ENCODE data around the gene TECR. TPM values are rescaled to one million over a fixed set of nuclear protein-coding genes. Genes with fewer than 3 reads are reported as not detected.

The TECR gene
- total and polyA plus RNA-seq, 2 of the 13 experiments (the other 11 are each of a cell fraction or from before 2014, with no cell fraction given) = 54.9 to 121 TPM

GRCh38 chr19:14599548-14600147 is 70.3 kb downstream of the TECR start:
- no peak overlapping the region for H3K4me3 ChIP-seq (replicated peaks in 1 of 3; ENCODE audit: insufficient read depth in 1 of 3, low read depth in 2 of 3, low read length in 3 of 3)
- WGBS (ENCODE audit: low lambda C conversion rate) = 57% methylated on average over 5 of the region's 8 CpGs
- ATAC-seq = no peak
- no peak for FAIRE-seq
- 0 out of 2 replicates have a peak, but pooled peaks cover 9% of the 10 kb centered on the region for H3K9me3 ChIP-seq (ENCODE audit: low read length)
- intact Hi-C loops (cut with micrococcal nuclease; ENCODE audit: unreplicated experiment) (no loop called here), in situ Hi-C loops (cut with HindIII; ENCODE audit: extremely low pct_ligation_motif_present, low pct_unique_long_range_greater_than_20kb) (no loop called here)
- DNase-seq (ENCODE audit: low spot score) = no peak
- H3K27me3 ChIP-seq (ENCODE audit: control insufficient read depth in 1 of 2, insufficient read depth in 2 of 2, low read length in 2 of 2) = no peaks in the 10 kb centered on the region; a peak in 1 of 5 replicates
- ChIA-PET POLR2A (no interaction called here), CTCF (ENCODE audit: low intra/inter-chr PET ratio, low total read pairs) (no interaction called here)
- BruUV-seq (replicated peaks) = no TSS peak
- H3K79me2 ChIP-seq (ENCODE audit: insufficient read depth, low read length) = no peaks in the 10 kb centered on the region
- no peak for TF ChIP-seq MAFF (IDR thresholded peaks at IDR 0.05; ENCODE audit: low read depth, low read length)
- no peak for TF ChIP-seq CENPT (CRISPR knock-in tag; IDR thresholded peaks at IDR 0.05; ENCODE audit: low read depth)
- TF ChIP-seq RNF219 (CRISPR knock-in tag; IDR thresholded peaks at IDR 0.05) = no peak
- no peak for TF ChIP-seq KLF16 (CRISPR knock-in tag; IDR thresholded peaks at IDR 0.05)
- TF ChIP-seq NFIB (CRISPR knock-in tag; IDR thresholded peaks at IDR 0.05; ENCODE audit: borderline replicate concordance) = no peak
- no peak for TF ChIP-seq THRA (CRISPR knock-in tag; IDR thresholded peaks at IDR 0.05; ENCODE audit: borderline replicate concordance)
- no peak for TF ChIP-seq ELF3 (CRISPR knock-in tag; IDR thresholded peaks at IDR 0.05)
- TF ChIP-seq ZNF780A (CRISPR knock-in tag; IDR thresholded peaks at IDR 0.05) = no peak
- no peak for TF ChIP-seq ZNF431 (CRISPR knock-in tag; IDR thresholded peaks at IDR 0.05; ENCODE audit: borderline replicate concordance, low read depth)
- TF ChIP-seq ZNF598 (CRISPR knock-in tag; IDR thresholded peaks at IDR 0.05; ENCODE audit: borderline replicate concordance) = no peak
- no peak for TF ChIP-seq ETS1 (CRISPR knock-in tag; IDR thresholded peaks at IDR 0.05)
- TF ChIP-seq ZNF124 (CRISPR knock-in tag; IDR thresholded peaks at IDR 0.05) = no peak
- no peak for TF ChIP-seq HOXD1 (CRISPR knock-in tag; IDR thresholded peaks at IDR 0.05)
- TF ChIP-seq CERS6 (CRISPR knock-in tag; IDR thresholded peaks at IDR 0.05) = no peak
- no peak for TF ChIP-seq PREB (CRISPR knock-in tag; IDR thresholded peaks at IDR 0.05)
- TF ChIP-seq ZNF251 (CRISPR knock-in tag; IDR thresholded peaks at IDR 0.05) = no peak
- H3K4me1 ChIP-seq (ENCODE audit: insufficient read depth, low read length) = no peaks in the 10 kb centered on the region
- H3K36me3 ChIP-seq (replicated peaks in 1 of 2; ENCODE audit: control insufficient read depth in 1 of 2, insufficient read depth in 2 of 2, low read length in 2 of 2) = no peaks in the 10 kb centered on the region
- H2AFZ ChIP-seq (ENCODE audit: low read length) = no peak overlapping the region
- no peak overlapping the region for H3K4me2 ChIP-seq (ENCODE audit: low read depth, low read length)
- H3K27ac ChIP-seq (ENCODE audit: extremely low read length, insufficient read depth, low read length) = no peak overlapping the region
- no peak overlapping the region for H3K9ac ChIP-seq (ENCODE audit: insufficient read depth, low read depth, low read length)
- H4K20me1 ChIP-seq (ENCODE audit: insufficient read depth, low read length) = no peaks in the 10 kb centered on the region
